ENCODE results near the gene ZNF680.
"Not testable (repeated sequence)": the region's sequence is repeated elsewhere in the genome, so short reads cannot be mapped to it uniquely, and the experiment has no call there.

The ZNF680 gene

GRCh38 chr7:64562626-64563278, at the start of gene ZNF680:
Gene ZNF680 (minus strand): TSS chr7:64563071. CDS start chr7:64562954, 117 bp downstream.
- DNase-seq (ENCODE audit: low read depth in 1 of 2, low spot score in 1 of 2) = peak; percentile 72 to 74

- no peak for DNase-seq (ENCODE audit: low read depth in 1 of 2, low spot score in 1 of 2)
Observed at GRCh38 chr7:64612452-64612851, 49.6 kb upstream of the ZNF680 start.

- DNase-seq (ENCODE audit: low read depth in 1 of 2, low spot score in 1 of 2) = no peak
Observed at GRCh38 chr7:64611717-64612116, 48.8 kb upstream of the ZNF680 start.

GRCh38 chr7:64610997-64611396, 48.1 kb upstream of the ZNF680 start:
- DNase-seq (ENCODE audit: low read depth in 1 of 2, low spot score in 1 of 2) = no peak

- DNase-seq (ENCODE audit: low read depth in 1 of 2, low spot score in 1 of 2) = no peak
Observed at GRCh38 chr7:64608116-64608910, 45.4 kb upstream of the ZNF680 start.

GRCh38 chr7:64606385-64606784, 43.5 kb upstream of the ZNF680 start:
- DNase-seq (ENCODE audit: low read depth in 1 of 2, low spot score in 1 of 2) = no peak

- DNase-seq (ENCODE audit: low read depth in 1 of 2, low spot score in 1 of 2) = no peak
Observed at GRCh38 chr7:64603271-64603670, 40.4 kb upstream of the ZNF680 start.

- DNase-seq (ENCODE audit: low read depth in 1 of 2, low spot score in 1 of 2) = no peak
Observed at GRCh38 chr7:64602518-64602917, 39.6 kb upstream of the ZNF680 start.

- no peak for DNase-seq (ENCODE audit: low read depth in 1 of 2, low spot score in 1 of 2)
Observed at GRCh38 chr7:64602086-64602485, 39.2 kb upstream of the ZNF680 start.

- DNase-seq (ENCODE audit: low read depth in 1 of 2, low spot score in 1 of 2) = no peak
Observed at GRCh38 chr7:64599359-64599758, 36.5 kb upstream of the ZNF680 start.

GRCh38 chr7:64590971-64591370, 28.1 kb upstream of the ZNF680 start:
- no peak for DNase-seq (ENCODE audit: low read depth in 1 of 2, low spot score in 1 of 2)

- DNase-seq (ENCODE audit: low read depth in 1 of 2, low spot score in 1 of 2) = no peak
Observed at GRCh38 chr7:64581926-64582894, 19.3 kb upstream of the ZNF680 start.

- no peak for DNase-seq (ENCODE audit: low read depth in 1 of 2, low spot score in 1 of 2)
Observed at GRCh38 chr7:64581391-64581790, 18.5 kb upstream of the ZNF680 start.

- no peak for DNase-seq (ENCODE audit: low read depth in 1 of 2, low spot score in 1 of 2)
Observed at GRCh38 chr7:64574540-64575099, 11.7 kb upstream of the ZNF680 start.

GRCh38 chr7:64570284-64570605, 7.4 kb upstream of the ZNF680 start:
- DNase-seq (ENCODE audit: low read depth in 1 of 2, low spot score in 1 of 2) = not testable (repeated sequence)

GRCh38 chr7:64569372-64570283, 6.8 kb upstream of the ZNF680 start:
- DNase-seq (ENCODE audit: low read depth in 1 of 2, low spot score in 1 of 2) = peak; percentile 5 to 18

GRCh38 chr7:64562256-64562625, 630 bp downstream of the ZNF680 start:
- DNase-seq (ENCODE audit: low read depth in 1 of 2, low spot score in 1 of 2) = no peak

- DNase-seq (ENCODE audit: low read depth in 1 of 2, low spot score in 1 of 2) = no peak
Observed at GRCh38 chr7:64559206-64559605, 3.7 kb downstream of the ZNF680 start.

- no peak for DNase-seq (ENCODE audit: low read depth in 1 of 2, low spot score in 1 of 2)
Observed at GRCh38 chr7:64558781-64559180, 4.1 kb downstream of the ZNF680 start.

GRCh38 chr7:64558323-64558705, 4.6 kb downstream of the ZNF680 start:
- no peak for DNase-seq (ENCODE audit: low read depth in 1 of 2, low spot score in 1 of 2)

Data from stimulated activated CD4-positive, alpha-beta T cell treated with anti-CD3 and anti-CD28 coated beads, Interleukin-15, amount 100 ng/mL, for 1 hour (primary cell).